ENCODE results near the gene GP1BB.

DNA sequence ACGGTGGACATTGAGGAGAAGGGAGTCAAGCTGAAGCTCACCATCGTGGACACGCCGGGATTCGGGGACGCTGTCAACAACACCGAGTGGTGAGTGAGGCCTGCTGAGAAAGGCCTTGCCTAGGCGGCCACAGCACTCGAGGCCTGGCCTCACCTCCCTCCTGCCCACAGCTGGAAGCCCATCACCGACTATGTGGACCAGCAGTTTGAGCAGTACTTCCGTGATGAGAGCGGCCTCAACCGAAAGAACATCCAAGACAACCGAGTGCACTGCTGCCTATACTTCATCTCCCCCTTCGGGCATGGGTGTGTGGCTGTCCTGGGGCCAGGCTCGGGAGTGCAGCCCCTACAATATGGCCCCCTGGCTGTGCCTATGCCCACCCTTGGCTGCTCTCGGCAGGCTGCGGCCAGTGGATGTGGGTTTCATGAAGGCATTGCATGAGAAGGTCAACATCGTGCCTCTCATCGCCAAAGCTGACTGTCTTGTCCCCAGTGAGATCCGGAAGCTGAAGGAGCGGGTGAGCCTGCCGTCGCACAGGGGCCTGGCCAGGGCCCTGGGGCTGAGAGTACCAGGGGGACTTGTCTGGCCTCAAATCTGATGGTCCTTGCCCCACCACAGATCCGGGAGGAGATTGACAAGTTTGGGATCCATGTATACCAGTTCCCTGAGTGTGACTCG is 3.0 kb upstream of the GP1BB start:
- TF ChIP-seq POLR2A (IDR thresholded peaks at IDR 0.05) = no peak
- TF ChIP-seq, protein P1, sequence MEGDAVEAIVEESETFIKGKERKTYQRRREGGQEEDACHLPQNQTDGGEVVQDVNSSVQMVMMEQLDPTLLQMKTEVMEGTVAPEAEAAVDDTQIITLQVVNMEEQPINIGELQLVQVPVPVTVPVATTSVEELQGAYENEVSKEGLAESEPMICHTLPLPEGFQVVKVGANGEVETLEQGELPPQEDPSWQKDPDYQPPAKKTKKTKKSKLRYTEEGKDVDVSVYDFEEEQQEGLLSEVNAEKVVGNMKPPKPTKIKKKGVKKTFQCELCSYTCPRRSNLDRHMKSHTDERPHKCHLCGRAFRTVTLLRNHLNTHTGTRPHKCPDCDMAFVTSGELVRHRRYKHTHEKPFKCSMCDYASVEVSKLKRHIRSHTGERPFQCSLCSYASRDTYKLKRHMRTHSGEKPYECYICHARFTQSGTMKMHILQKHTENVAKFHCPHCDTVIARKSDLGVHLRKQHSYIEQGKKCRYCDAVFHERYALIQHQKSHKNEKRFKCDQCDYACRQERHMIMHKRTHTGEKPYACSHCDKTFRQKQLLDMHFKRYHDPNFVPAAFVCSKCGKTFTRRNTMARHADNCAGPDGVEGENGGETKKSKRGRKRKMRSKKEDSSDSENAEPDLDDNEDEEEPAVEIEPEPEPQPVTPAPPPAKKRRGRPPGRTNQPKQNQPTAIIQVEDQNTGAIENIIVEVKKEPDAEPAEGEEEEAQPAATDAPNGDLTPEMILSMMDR (IDR thresholded peaks at IDR 0.05) = no peak
